ENCODE results near the gene TMEM128. TPM values are rescaled to one million over a fixed set of nuclear protein-coding genes. Genes with fewer than 3 reads are reported as not detected.
A peak's percentile ranks its signal among the peaks of the same experiment; 100 is the strongest.

Gene TMEM128
- total RNA-seq: 10 to 100 TPM; 20.0 to 25.7 TPM
- long read RNA-seq, transcript TMEM128-202 (5 exons, 1,221 nt): major isoform, 24 of 30 reads
- long read RNA-seq, partial matches to known transcripts: 3 of 30 reads
- long read RNA-seq, other reads (novel, unspliced or antisense): 2 of 30 reads

GRCh38 chr4:4248029-4248884 is at the start of gene TMEM128:
Gene TMEM128 (minus strand): TSS chr4:4248223. CDS start chr4:4248202, 21 bp downstream.
- DNase-seq: peak; percentile 91 to 94
- peak; percentile 93 for ATAC-seq
- intact Hi-C loops (cut with DNase I, micrococcal nuclease): no loop called here

- intact Hi-C loops (cut with DNase I, micrococcal nuclease): no loop called here
- ATAC-seq: no peak
- DNase-seq: no peak
Measured at GRCh38 chr4:4296283-4296846, 48.3 kb upstream of the TMEM128 start.

GRCh38 chr4:4293279-4293678 is 45.3 kb upstream of the TMEM128 start:
- intact Hi-C loops (cut with DNase I, micrococcal nuclease): no loop called here
- DNase-seq: no peak
- no peak for ATAC-seq

GRCh38 chr4:4289941-4290850 is 42.2 kb upstream of the TMEM128 start, which contains the start of the genes LYAR and ZBTB49:
Gene LYAR (minus strand): TSS chr4:4290154. CDS start chr4:4283742, 6,412 bp downstream.
Gene ZBTB49 (plus strand): TSS chr4:4290251. CDS start chr4:4299946, 9,695 bp downstream.
- DNase-seq: peak; percentile 94 to 96
- intact Hi-C loops (cut with DNase I, micrococcal nuclease): no loop called here
- ATAC-seq: peak; percentile 98

GRCh38 chr4:4289597-4289940 is 41.5 kb upstream of the TMEM128 start:
- ATAC-seq (peak; percentile 17), DNase-seq (no peak)
- intact Hi-C loops (cut with DNase I, micrococcal nuclease): no loop called here

GRCh38 chr4:4289055-4289454 is 41.0 kb upstream of the TMEM128 start:
- intact Hi-C loops (cut with DNase I, micrococcal nuclease): no loop called here
- DNase-seq (no peak), ATAC-seq (no peak)

- no peak for DNase-seq
- intact Hi-C loops (cut with DNase I, micrococcal nuclease): no loop called here
- no peak for ATAC-seq
Measured at GRCh38 chr4:4288098-4288497, 40.1 kb upstream of the TMEM128 start.

GRCh38 chr4:4284827-4285618 is 37.0 kb upstream of the TMEM128 start:
- intact Hi-C loops (cut with DNase I, micrococcal nuclease): no loop called here
- ATAC-seq (peak; percentile 86), DNase-seq (peak; percentile 51 to 78)

GRCh38 chr4:4281787-4282186 is 33.8 kb upstream of the TMEM128 start:
- intact Hi-C loops (cut with DNase I, micrococcal nuclease): no loop called here
- ATAC-seq (no peak), DNase-seq (no peak)

- intact Hi-C loops (cut with DNase I, micrococcal nuclease): no loop called here
- no peak for ATAC-seq
- DNase-seq: no peak
Measured at GRCh38 chr4:4277531-4277930, 29.5 kb upstream of the TMEM128 start.

- ATAC-seq: no peak
- intact Hi-C loops (cut with DNase I, micrococcal nuclease): no loop called here
- DNase-seq: no peak
Measured at GRCh38 chr4:4274226-4274625, 26.2 kb upstream of the TMEM128 start.

- DNase-seq (no peak), ATAC-seq (no peak)
- intact Hi-C loops (cut with DNase I, micrococcal nuclease): no loop called here
Measured at GRCh38 chr4:4271912-4272311, 23.9 kb upstream of the TMEM128 start.

- intact Hi-C loops (cut with DNase I, micrococcal nuclease): no loop called here
- no peak for DNase-seq
- ATAC-seq: no peak
Measured at GRCh38 chr4:4270529-4270928, 22.5 kb upstream of the TMEM128 start.

- intact Hi-C loops (cut with DNase I, micrococcal nuclease): no loop called here
- no peak for ATAC-seq
- no peak for DNase-seq
Measured at GRCh38 chr4:4269856-4270255, 21.8 kb upstream of the TMEM128 start.

- intact Hi-C loops (cut with DNase I, micrococcal nuclease): no loop called here
- no peak for DNase-seq
- ATAC-seq: no peak
Measured at GRCh38 chr4:4269331-4269731, 21.3 kb upstream of the TMEM128 start.

GRCh38 chr4:4268776-4269175 is 20.8 kb upstream of the TMEM128 start:
- ATAC-seq (no peak), DNase-seq (no peak)
- intact Hi-C loops (cut with DNase I, micrococcal nuclease): no loop called here

GRCh38 chr4:4267981-4268380 is 20.0 kb upstream of the TMEM128 start:
- intact Hi-C loops (cut with DNase I, micrococcal nuclease): no loop called here
- no peak for ATAC-seq
- DNase-seq: no peak

GRCh38 chr4:4260185-4260751 is 12.2 kb upstream of the TMEM128 start:
- peak; percentile 60 for ATAC-seq
- no peak for DNase-seq
- intact Hi-C loops (cut with DNase I, micrococcal nuclease): no loop called here

Measured in left colon (tissue), 2 donors.